ENCODE results near the gene PC.

PC gene

GRCh38 chr11:66842896-66843775 is 115.0 kb downstream of the PC start, which contains the start of gene RCE1:
Gene RCE1 (plus strand): TSS chr11:66843441. CDS start chr11:66843456, 15 bp downstream.
- Histone ChIP-seq H3K4me3 (ENCODE audit: insufficient read depth in 1 of 2, low read depth in 1 of 2, low read length in 2 of 2) (peak within 1 kb of the TSS; percentile 90 to 100), H3K36me3 (ENCODE audit: control insufficient read depth in 1 of 2, insufficient read depth in 2 of 2, low read depth in 1 of 2, low read length in 2 of 2) (peaks cover 40 to 54% of the 10 kb centered on the region in 2 experiments), H3K14ac (ENCODE audit: low read length in 2 of 2) (peak within 1 kb of the TSS in 1 of 2 experiments; percentile 95), H3K27ac (ENCODE audit: low read length, poor library complexity, severe bottlenecking) (peak within 1 kb of the TSS; percentile 92), H3K9me3 (ENCODE audit: control insufficient read depth, low read length) (no peaks in the 10 kb centered on the region), H2BK5ac (ENCODE audit: low read depth, low read length, poor library complexity, severe bottlenecking) (peak within 1 kb of the TSS; percentile 95), H3K18ac (ENCODE audit: low read depth in 1 of 2, low read length in 2 of 2) (peak within 1 kb of the TSS; percentile 91 to 99), H4K8ac (ENCODE audit: low read length) (peak within 1 kb of the TSS; percentile 90), H3K23ac (ENCODE audit: low read length in 2 of 2) (peak within 1 kb of the TSS in 1 of 2 experiments; percentile 74), H3K9ac (ENCODE audit: low read length) (peak within 1 kb of the TSS; percentile 100), H3K4me1 (ENCODE audit: control insufficient read depth, insufficient read depth, low read depth, low read length) (peaks cover 20% of the 10 kb centered on the region), H2BK12ac (ENCODE audit: low read length in 2 of 2) (peak within 1 kb of the TSS in 1 of 2 experiments; percentile 34), H2AFZ (ENCODE audit: low read depth, low read length) (peak within 1 kb of the TSS; percentile 99), H2AK5ac (ENCODE audit: low read length, severe bottlenecking) (peak within 1 kb of the TSS; percentile 61), H4K91ac (ENCODE audit: low read length) (peak within 1 kb of the TSS; percentile 97), H3K4ac (ENCODE audit: low read depth in 1 of 2, low read length in 2 of 2) (peak within 1 kb of the TSS; percentile 96 to 98), H2BK120ac (ENCODE audit: low read depth, low read length) (peak within 1 kb of the TSS; percentile 69), H3K79me1 (replicated peaks; ENCODE audit: low read length, poor library complexity, severe bottlenecking) (peaks cover 43% of the 10 kb centered on the region), H2BK15ac (ENCODE audit: low read depth, poor library complexity, severe bottlenecking) (peak within 1 kb of the TSS; percentile 88), H3K4me2 (ENCODE audit: low read length, poor library complexity, severe bottlenecking) (peak within 1 kb of the TSS; percentile 78), H3K27me3 (ENCODE audit: control insufficient read depth in 1 of 2, insufficient read depth in 1 of 2, low read length in 2 of 2) (no peaks in the 10 kb centered on the region)
- under 1% methylated on average over 82 of the region's 98 CpGs for WGBS
- peak; percentile 88 for DNase-seq

GRCh38 chr11:66842501-66842895 is 115.7 kb downstream of the PC start:
- no peaks in the 10 kb centered on the region for H3K27me3 ChIP-seq (ENCODE audit: control insufficient read depth in 1 of 2, insufficient read depth in 1 of 2, low read length in 2 of 2)
- peaks cover 39 to 53% of the 10 kb centered on the region in 2 experiments for H3K36me3 ChIP-seq (ENCODE audit: control insufficient read depth in 1 of 2, insufficient read depth in 2 of 2, low read depth in 1 of 2, low read length in 2 of 2)
- peak overlapping the region; percentile 89 to 99 for H3K18ac ChIP-seq (ENCODE audit: low read depth in 1 of 2, low read length in 2 of 2)
- DNase-seq = no peak
- peaks cover 20% of the 10 kb centered on the region for H3K4me1 ChIP-seq (ENCODE audit: control insufficient read depth, insufficient read depth, low read depth, low read length)
- H3K4ac ChIP-seq (ENCODE audit: low read depth in 1 of 2, low read length in 2 of 2) = peak overlapping the region; percentile 96 to 98
- H3K9me3 ChIP-seq (ENCODE audit: control insufficient read depth, low read length) = no peaks in the 10 kb centered on the region
- peak overlapping the region; percentile 100 for H3K9ac ChIP-seq (ENCODE audit: low read length)
- peak overlapping the region; percentile 35 for H4K8ac ChIP-seq (ENCODE audit: low read length)
- H3K4me3 ChIP-seq (ENCODE audit: insufficient read depth in 1 of 2, low read depth in 1 of 2, low read length in 2 of 2) = peak overlapping the region; percentile 90 to 100
- peak overlapping the region; percentile 39 for H2AK5ac ChIP-seq (ENCODE audit: low read length, severe bottlenecking)
- H2BK15ac ChIP-seq (ENCODE audit: low read depth, poor library complexity, severe bottlenecking) = no peak overlapping the region
- H4K91ac ChIP-seq (ENCODE audit: low read length) = no peak overlapping the region
- peak overlapping the region; percentile 67 for H3K4me2 ChIP-seq (ENCODE audit: low read length, poor library complexity, severe bottlenecking)
- WGBS = 4% methylated on average over 11 of the region's 11 CpGs
- H3K14ac ChIP-seq (ENCODE audit: low read length in 2 of 2) = peak overlapping the region in 1 of 2 experiments; percentile 95
- peaks cover 43% of the 10 kb centered on the region for H3K79me1 ChIP-seq (replicated peaks; ENCODE audit: low read length, poor library complexity, severe bottlenecking)
- peak overlapping the region; percentile 99 for H2AFZ ChIP-seq (ENCODE audit: low read depth, low read length)
- H2BK12ac ChIP-seq (ENCODE audit: low read length in 2 of 2) = no peak overlapping the region
- H3K23ac ChIP-seq (ENCODE audit: low read length in 2 of 2) = peak overlapping the region in 1 of 2 experiments; percentile 74
- H2BK120ac ChIP-seq (ENCODE audit: low read depth, low read length) = peak overlapping the region; percentile 69
- H3K27ac ChIP-seq (ENCODE audit: low read length, poor library complexity, severe bottlenecking) = peak overlapping the region; percentile 40
- peak overlapping the region; percentile 95 for H2BK5ac ChIP-seq (ENCODE audit: low read depth, low read length, poor library complexity, severe bottlenecking)

- H3K4me2 ChIP-seq (ENCODE audit: low read length, poor library complexity, severe bottlenecking) = peak overlapping the region; percentile 67
- no peaks in the 10 kb centered on the region for H3K9me3 ChIP-seq (ENCODE audit: control insufficient read depth, low read length)
- H2BK12ac ChIP-seq (ENCODE audit: low read length in 2 of 2) = no peak overlapping the region
- no peak for DNase-seq
- H3K4me1 ChIP-seq (ENCODE audit: control insufficient read depth, insufficient read depth, low read depth, low read length) = peaks cover 20% of the 10 kb centered on the region
- no peak overlapping the region for H3K14ac ChIP-seq (ENCODE audit: low read length in 2 of 2)
- H4K8ac ChIP-seq (ENCODE audit: low read length) = no peak overlapping the region
- no peak overlapping the region for H2BK5ac ChIP-seq (ENCODE audit: low read depth, low read length, poor library complexity, severe bottlenecking)
- no peak overlapping the region for H2AK5ac ChIP-seq (ENCODE audit: low read length, severe bottlenecking)
- no peak overlapping the region for H2AFZ ChIP-seq (ENCODE audit: low read depth, low read length)
- no peak overlapping the region for H3K18ac ChIP-seq (ENCODE audit: low read depth in 1 of 2, low read length in 2 of 2)
- H3K27me3 ChIP-seq (ENCODE audit: control insufficient read depth in 1 of 2, insufficient read depth in 1 of 2, low read length in 2 of 2) = no peaks in the 10 kb centered on the region
- H2BK120ac ChIP-seq (ENCODE audit: low read depth, low read length) = no peak overlapping the region
- peaks cover 38 to 46% of the 10 kb centered on the region in 2 experiments for H3K36me3 ChIP-seq (ENCODE audit: control insufficient read depth in 1 of 2, insufficient read depth in 2 of 2, low read depth in 1 of 2, low read length in 2 of 2)
- H4K91ac ChIP-seq (ENCODE audit: low read length) = no peak overlapping the region
- H3K27ac ChIP-seq (ENCODE audit: low read length, poor library complexity, severe bottlenecking) = no peak overlapping the region
- peaks cover 39% of the 10 kb centered on the region for H3K79me1 ChIP-seq (replicated peaks; ENCODE audit: low read length, poor library complexity, severe bottlenecking)
- no peak overlapping the region for H2BK15ac ChIP-seq (ENCODE audit: low read depth, poor library complexity, severe bottlenecking)
- H3K9ac ChIP-seq (ENCODE audit: low read length) = peak overlapping the region; percentile 100
- 88% methylated on average over 7 of the region's 7 CpGs for WGBS
- no peak overlapping the region for H3K23ac ChIP-seq (ENCODE audit: low read length in 2 of 2)
- peak overlapping the region in 1 of 2 experiments; percentile 100 for H3K4me3 ChIP-seq (ENCODE audit: insufficient read depth in 1 of 2, low read depth in 1 of 2, low read length in 2 of 2)
- H3K4ac ChIP-seq (ENCODE audit: low read depth in 1 of 2, low read length in 2 of 2) = no peak overlapping the region
Measured at GRCh38 chr11:66841861-66842260, 116.3 kb downstream of the PC start.
